ENCODE results near the gene NFYC.
A peak's percentile ranks its signal among the peaks of the same experiment; 100 is the strongest.

The NFYC gene

GRCh38 chr1:40691538-40692428 is at the start of gene NFYC:
NFYC (plus strand) TSS chr1:40691704; CDS start chr1:40738844, 47,140 bp downstream.
- peak; percentile 91 for DNase-seq

GRCh38 chr1:40645118-40645680 is 46.3 kb upstream of the NFYC start:
- no peak for DNase-seq

DNA sequence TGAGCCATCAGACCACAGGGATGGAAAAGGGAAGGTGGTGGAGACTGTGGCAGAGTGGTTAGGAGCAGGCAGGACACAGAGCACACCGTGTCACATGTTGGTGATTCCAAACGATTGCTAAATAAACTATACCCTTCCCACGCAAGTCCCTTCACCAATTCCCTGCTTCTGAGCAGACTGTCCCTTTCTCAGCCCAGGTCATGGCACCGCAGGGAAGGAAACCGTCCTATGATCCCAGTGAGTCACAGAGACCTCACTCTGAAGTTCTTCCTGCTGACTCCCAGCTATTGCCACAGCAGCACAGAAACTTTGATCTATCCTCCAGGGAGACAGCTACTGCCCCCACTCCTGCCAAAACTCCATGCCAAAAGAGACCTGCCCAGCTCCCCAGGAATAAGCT is 45.2 kb upstream of the NFYC start:
- DNase-seq, result no peak

- DNase-seq, result no peak
Observed at GRCh38 chr1:40648200-40648599, 43.3 kb upstream of the NFYC start.

DNA sequence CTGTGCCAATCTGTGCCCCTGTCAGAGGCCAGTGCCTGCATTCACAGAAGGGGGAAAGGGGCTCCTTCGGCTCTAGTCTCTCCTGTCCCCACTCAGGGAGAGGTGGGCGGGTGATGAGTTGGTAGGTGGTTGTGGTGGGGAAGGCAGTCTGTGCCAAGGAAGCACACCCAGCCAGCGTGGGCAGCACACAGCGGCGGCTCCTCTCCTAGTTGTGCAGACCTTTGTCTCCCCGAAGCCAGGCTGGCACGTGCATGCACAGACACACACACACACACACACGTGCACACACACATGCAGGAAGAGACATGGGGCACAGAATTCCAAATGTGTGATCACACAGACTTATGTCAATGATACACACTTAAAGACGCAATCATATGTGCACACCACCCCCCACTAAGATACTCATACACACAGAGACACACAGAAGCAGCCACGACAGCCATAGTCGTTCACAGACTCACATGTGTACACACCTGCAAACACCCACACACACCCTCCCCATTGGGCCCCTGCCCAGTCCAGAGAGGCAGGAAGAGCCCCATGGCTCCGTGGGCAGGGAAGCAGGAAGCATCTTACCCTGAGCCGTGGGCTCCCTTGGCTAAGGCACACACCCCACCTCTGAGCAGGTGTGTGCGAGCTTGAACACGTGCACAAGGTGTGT is 42.4 kb upstream of the NFYC start:
- no peak for DNase-seq

GRCh38 chr1:40649592-40649930 is 41.9 kb upstream of the NFYC start:
- DNase-seq, result no peak

- no peak for DNase-seq
Observed at GRCh38 chr1:40650075-40650474, 41.4 kb upstream of the NFYC start.

DNA sequence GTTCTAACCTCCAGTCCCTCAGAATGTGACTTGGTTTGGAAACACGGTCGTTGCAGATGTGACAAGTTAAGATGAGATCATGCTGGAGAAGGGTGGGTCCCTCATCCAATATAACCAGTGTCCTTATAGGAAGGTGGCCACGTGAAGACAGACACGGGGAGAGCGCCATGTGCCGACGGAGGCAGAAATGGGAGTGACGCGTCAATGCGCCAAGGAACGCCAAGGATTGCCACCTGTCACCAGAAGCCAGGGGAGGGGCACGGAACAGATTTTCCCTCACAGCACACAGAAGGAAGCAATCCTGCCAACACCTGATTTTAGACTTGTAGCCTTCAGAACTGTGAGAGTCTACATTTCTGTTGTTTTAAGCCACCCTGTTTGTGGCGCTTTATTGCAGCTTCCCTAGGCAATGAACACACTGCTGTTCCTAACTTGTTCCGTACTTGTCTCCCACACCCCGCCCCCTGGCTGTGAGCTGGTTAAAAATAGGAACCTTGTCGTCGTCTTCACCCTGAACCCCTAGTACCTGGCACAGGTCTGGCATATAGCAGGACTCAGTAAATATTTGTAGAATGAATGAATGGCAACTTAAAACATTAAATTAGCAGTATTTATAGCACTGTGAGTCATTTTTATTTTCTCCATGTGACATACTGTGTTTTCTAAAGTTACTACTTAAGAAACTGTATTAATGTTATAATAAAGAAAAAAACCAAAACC is 40.2 kb upstream of the NFYC start:
- DNase-seq, result no peak

GRCh38 chr1:40652468-40652867 is 39.0 kb upstream of the NFYC start:
- no peak for DNase-seq

- DNase-seq, result no peak
Observed at GRCh38 chr1:40652979-40653378, 38.5 kb upstream of the NFYC start.

GRCh38 chr1:40653851-40654537 is 37.5 kb upstream of the NFYC start:
- no peak for DNase-seq

DNA sequence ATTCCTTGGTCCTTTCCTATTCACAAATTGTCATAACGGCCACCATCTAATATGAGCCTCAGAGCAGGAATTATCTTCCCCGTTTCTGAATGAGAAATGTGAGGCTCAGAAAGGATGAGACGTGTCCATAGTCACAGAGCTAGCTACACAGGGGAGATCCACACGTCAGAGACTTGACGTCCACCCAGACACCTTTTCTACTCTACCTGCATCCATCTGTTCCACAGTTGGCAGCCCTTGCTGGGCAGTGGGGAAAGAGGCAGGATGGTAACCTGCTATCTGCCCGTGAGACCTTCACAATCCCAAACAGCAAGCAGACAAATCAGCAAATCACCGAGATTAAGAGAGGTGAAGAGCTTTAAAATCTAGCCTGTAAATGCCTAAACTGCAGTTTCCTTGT is 34.5 kb upstream of the NFYC start:
- no peak for DNase-seq

DNA sequence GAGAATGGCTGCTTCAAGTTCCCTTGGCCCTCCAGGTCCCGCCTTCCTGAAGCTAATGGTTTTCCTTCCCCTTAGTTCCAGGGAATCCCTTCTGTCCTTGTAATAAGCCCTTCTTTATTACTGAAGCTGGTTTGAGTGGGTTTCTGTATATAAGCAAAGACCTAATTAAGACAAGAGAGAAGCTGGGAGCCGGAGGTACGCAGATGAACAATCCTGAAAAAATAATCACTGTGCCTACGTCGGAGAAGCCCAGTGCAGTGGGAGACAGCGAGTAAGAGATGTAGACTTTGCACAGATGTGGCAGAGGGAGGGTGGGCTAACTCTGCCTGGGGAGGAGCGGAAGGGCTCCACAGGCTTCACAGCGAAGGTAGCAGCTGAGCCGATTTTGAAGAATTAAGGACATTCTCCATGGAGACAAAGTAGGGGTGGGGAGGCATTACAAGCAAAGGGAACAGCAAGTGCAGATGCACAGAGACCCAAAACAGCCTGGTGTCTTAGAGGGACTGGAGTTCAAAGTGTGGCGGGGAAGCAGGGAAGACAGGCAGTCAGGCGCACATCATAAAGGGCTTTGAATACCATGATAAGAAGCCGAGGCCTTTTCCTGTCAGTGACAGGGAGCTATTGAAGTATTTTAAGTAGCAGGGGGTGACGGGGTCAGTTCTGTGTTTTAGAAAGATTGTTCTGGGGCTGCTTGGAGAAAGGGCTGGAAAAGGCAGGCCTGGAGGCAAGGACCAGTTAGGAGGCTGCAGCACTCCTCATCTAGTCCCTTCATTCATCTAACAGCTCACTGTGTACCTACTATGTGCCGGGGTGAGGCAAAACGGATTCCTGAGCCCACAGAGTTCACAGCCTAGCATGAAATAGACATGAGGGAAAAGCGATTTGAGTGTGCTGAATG is 32.5 kb upstream of the NFYC start:
- DNase-seq, result no peak

DNA sequence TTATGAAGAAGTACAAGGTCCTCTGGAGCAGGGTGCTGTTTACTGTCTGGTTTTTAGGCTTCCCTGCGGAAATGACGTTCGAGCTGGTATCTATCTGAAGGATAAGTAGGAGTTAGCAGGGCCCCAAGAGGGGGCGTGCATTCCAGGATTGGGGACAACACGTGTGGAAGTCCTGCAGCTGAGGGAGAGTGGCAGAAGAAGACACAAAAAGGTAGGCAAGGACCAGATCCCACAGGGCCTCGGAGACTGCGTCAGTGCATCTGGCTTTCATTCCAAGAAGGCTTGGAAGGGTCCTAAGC is 31.9 kb upstream of the NFYC start:
- no peak for DNase-seq

DNA sequence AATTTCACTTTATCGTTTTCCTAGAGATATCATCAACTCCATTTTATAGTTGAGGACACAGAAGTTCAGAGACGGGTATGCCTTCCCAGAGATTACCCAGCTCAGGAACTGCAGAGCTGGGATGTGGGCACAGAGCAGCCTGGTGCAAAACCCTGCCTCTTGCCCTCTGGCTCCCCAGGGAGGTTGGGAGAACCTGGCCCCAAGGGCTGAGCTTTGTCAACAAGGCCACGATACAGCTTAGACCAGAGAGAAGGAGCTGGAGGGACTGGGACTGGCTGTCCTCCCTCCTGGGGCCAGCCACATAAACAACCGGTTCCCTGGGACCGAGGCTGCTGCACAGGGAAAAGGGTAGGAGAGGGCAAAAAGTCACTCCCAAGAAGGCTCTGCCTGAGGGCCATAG is 29.8 kb upstream of the NFYC start:
- DNase-seq, result no peak

GRCh38 chr1:40662151-40662550 is 29.4 kb upstream of the NFYC start:
- no peak for DNase-seq

DNA sequence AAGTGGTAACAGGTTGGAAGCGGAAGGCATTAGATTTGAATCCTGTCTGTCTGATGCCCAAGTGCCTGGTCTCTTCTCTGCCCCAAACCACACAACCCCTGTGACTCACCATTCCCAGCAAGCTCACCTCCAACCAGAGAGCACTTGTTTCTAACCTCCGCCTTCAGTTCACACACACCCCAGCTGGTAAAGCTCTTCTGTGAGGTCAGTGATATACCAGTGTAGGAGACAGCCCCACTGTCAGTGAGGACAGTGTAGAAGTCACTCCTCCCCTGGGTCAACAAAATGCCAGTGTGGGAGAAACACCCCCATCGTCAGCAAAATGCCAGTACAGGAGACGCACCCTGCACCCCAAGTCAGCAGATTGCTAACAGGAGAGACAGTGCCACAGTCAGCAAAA is 28.6 kb upstream of the NFYC start:
- DNase-seq, result no peak

DNA sequence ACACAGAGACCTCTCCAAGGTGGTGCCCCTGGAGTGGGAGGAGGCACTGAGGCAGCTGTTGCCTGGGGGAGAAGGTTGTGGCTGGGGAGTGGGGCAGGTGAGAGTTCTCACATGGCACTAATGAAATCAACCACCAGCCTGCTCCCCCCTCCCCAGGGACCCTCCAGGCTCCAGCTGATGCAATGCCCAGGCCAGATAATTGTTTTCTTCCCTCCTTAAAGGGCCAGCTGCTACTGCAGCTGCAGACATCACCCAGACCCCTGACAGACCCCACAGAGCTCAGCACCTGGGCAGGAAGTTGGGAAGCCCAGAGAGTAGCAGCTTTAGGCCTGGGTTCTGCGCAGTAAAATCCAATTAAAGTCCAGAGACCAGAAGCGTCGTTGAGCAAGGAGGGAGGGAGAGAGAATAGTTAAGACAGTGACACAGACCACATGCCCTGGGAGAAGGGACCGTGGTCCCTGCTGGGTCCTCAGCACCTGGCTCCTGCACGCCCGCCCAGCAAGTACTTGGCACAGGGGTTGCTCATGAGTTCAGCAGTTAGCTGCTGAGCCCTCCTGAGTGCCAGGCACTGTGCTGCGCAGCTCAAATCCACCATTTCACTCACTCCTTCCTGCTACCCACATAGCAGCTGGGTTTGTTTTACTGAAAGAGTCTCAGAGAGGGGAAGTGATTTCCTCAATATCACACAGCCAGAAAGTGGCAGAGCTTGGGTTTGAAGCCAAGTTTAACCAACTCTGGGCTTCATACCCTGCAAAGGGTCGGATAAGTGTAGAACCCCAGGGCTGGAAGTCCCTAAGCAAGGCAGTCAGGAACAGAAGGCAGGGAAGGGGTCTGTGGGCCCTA is 28.0 kb upstream of the NFYC start:
- DNase-seq, result no peak

DNA sequence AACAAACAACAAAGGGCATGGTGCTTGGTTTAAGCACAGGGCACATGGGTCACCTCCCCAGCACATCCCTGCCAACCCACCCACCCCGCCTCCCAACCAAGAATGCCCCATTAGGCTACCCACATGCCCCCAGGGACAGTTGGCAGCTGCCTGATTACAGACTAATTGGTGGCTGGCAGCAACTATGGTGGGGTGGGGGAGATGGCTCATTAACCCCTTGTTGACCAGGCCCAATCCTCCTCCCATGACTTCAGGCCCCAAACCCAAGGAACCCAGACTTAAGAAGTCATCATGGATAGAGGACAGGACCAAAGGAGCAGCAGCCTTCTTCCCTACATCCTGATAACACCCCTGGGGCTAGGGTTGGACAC is 27.4 kb upstream of the NFYC start:
- no peak for DNase-seq

DNA sequence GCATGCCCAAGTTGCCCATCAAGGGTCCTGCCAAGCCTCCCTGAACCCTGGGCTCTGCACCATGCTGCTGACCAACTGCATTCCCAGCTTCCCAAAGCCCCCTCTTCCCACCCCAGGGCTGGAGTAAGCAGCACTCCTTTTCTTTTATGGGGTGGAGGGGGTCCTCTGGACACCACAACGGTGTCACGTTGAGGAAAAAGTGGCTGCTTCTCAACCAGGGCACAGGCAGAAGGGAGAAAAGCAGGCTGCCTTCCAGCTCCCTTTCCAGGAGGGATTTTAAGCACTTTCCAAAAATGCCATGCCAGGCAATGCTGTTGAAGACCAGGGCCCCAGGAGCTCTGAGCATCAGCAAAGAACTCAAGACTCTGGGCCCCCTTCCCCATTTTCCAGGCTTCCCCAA is 26.7 kb upstream of the NFYC start:
- no peak for DNase-seq

Measured in activated gamma-delta T cell treated with Interleukin-2 at 50 U/mL for 16 hours (primary cell).